CD8-positive, alpha-beta memory T cell (primary cell): ENCODE measurements around the gene DPYD. TPM values are rescaled to one million over a fixed set of nuclear protein-coding genes. Genes with fewer than 3 reads are reported as not detected.

Experiments used
- CTCF ChIA-PET: fragments of 350-600 bp; sonication (Branson Sonifier 250); formaldehyde crosslinking; loops from one replicate; lab custom pipeline; 2021; ENCODE audit warnings: antibody characterized with exemption; lab: Charles Lee
- POLR2A ChIA-PET: fragments of 350-600 bp; sonication (Branson Sonifier 250); formaldehyde crosslinking; loops from one replicate; lab custom pipeline; 2021; ENCODE audit warnings: antibody characterized with exemption; lab: Charles Lee
- DNase-seq, 5 donors: peaks; one replicate each; pipeline versions ENCODE4 v3.0.0 to v3.0.0-alpha.2; 2020 to 2022; ENCODE audit warnings: mixed read lengths in 1 of 5
- H3K27ac ChIP-seq: one replicate; pipeline ENCODE4 v1.7.0; 2013; ENCODE audit warnings: low read depth, mild to moderate bottlenecking, low read length, moderate library complexity
- H3K27me3 ChIP-seq: 2 replicates; pipeline ENCODE4 v1.7.0; 2013; ENCODE audit warnings: low read length, mild to moderate bottlenecking; ENCODE audit not compliant: insufficient read depth, poor library complexity, severe bottlenecking
- H3K36me3 ChIP-seq: 2 replicates; pipeline ENCODE4 v1.7.0; 2013; ENCODE audit warnings: mild to moderate bottlenecking, low read length, moderate library complexity; ENCODE audit not compliant: insufficient read depth
- H3K4me1 ChIP-seq: 2 replicates; pipeline ENCODE4 v1.7.0; 2013; ENCODE audit warnings: mild to moderate bottlenecking, low read length, moderate library complexity; ENCODE audit not compliant: insufficient read depth
- H3K4me3 ChIP-seq: 2 replicates; pipeline ENCODE4 v1.7.0; 2013; ENCODE audit warnings: mild to moderate bottlenecking, low read length
- H3K9me3 ChIP-seq: 2 replicates; pipeline ENCODE4 v1.7.0; 2013; ENCODE audit warnings: mild to moderate bottlenecking, low read length
- H3K27ac Mint-ChIP-seq, 8 donors: one replicate each; pipeline ENCODE4 v1.8.0; 2020 to 2021; ENCODE audit warnings: mixed read lengths in 8 of 8, mild to moderate bottlenecking in 6 of 8, inconsistent platforms in 3 of 8, moderate library complexity in 3 of 8
- H3K27me3 Mint-ChIP-seq, 2 donors: one replicate each; pipeline ENCODE4 v1.8.0; 2020 to 2021; ENCODE audit warnings: mixed read lengths in 2 of 2, mild to moderate bottlenecking in 1 of 2, moderate library complexity in 1 of 2
- H3K36me3 Mint-ChIP-seq, 3 donors: one replicate each; pipeline ENCODE4 v1.8.0; 2020 to 2021; ENCODE audit warnings: mixed read lengths in 3 of 3, inconsistent platforms in 1 of 3, mild to moderate bottlenecking in 1 of 3
- H3K4me1 Mint-ChIP-seq, 3 donors: one replicate each; pipeline ENCODE4 v1.8.0; 2020 to 2021; ENCODE audit warnings: mixed read lengths in 3 of 3, inconsistent platforms in 1 of 3, mild to moderate bottlenecking in 1 of 3
- H3K4me3 Mint-ChIP-seq, 7 donors: one replicate each; pipeline ENCODE4 v1.8.0; 2020 to 2021; ENCODE audit warnings: mixed read lengths in 7 of 7, mild to moderate bottlenecking in 6 of 7, moderate library complexity in 4 of 7, inconsistent platforms in 2 of 7
- H3K9me3 Mint-ChIP-seq, 5 donors: one replicate each; pipeline ENCODE4 v1.8.0; 2020 to 2022; ENCODE audit warnings: mixed read lengths in 5 of 5, mild to moderate bottlenecking in 3 of 5, moderate library complexity in 2 of 5, inconsistent platforms in 1 of 5
- polyA plus RNA-seq: library from polyadenylated mRNA; unstranded; fragments of 300-500 nt; fragmentation: Illumina TruSeq; gene quantifications from one replicate; pipeline ENCODE4 v1.2.3, GENCODE V29; 2021
- total RNA-seq, 2 experiments: library from RNA; stranded (reverse); gene quantifications; one replicate each; pipeline ENCODE4 v1.2.3, GENCODE V29; 2021

Gene DPYD
- total and polyA plus RNA-seq, 3 experiments from 2014 or later, result 9.6 to 43.9 (median 10.3) TPM

- no peak for DNase-seq
- Mint-ChIP-seq H3K27ac (no peak overlapping the region), H3K4me3 (no peak overlapping the region), H3K36me3 (peaks cover 13 to 17% (median 15%) of the 10 kb centered on the region in 3 donors), H3K27me3 (no peaks in the 10 kb centered on the region), H3K4me1 (peaks cover 6 to 20% (median 9%) of the 10 kb centered on the region in 3 donors), H3K9me3 (no peaks in the 10 kb centered on the region)
- ChIA-PET CTCF (no interaction called here), POLR2A (interaction anchor here (0.5 kb wide), 1 partner anchor 46 kb away, joined by 3 read pairs; no protein-coding TSS in a partner anchor)
- Histone ChIP-seq H3K27me3 (no peaks in the 10 kb centered on the region), H3K36me3 (no peaks in the 10 kb centered on the region), H3K27ac (no peak overlapping the region), H3K4me1 (no peaks in the 10 kb centered on the region), H3K4me3 (no peak overlapping the region), H3K9me3 (no peaks in the 10 kb centered on the region)
These were observed 150.5 kb downstream of the DPYD start for GRCh38 chr1:97770376-97770775.

DNA sequence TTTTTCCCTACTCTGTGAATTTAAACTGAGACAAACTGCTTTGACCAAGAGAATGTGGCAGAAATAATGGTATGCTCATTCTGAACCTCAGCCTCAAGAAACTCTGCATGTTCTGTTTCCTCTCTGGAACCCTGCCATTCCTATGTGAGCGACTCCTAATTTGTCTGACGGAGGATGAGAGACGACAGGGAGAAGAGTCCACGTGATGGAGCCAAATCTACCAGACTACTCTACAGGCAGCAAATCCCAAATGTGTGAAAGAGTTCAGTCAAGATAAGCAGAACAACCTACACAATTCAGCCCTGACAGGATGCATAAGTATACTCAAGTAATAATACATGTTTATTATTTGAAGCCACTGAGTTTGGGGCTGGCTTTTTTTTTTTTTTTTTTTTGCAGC lies 153.5 kb downstream of the DPYD start:
- no peak overlapping the region for H3K4me3 Mint-ChIP-seq
- no peaks in the 10 kb centered on the region for H3K27me3 Mint-ChIP-seq
- H3K27me3 ChIP-seq, result no peaks in the 10 kb centered on the region
- H3K27ac Mint-ChIP-seq, result no peak overlapping the region
- H3K36me3 ChIP-seq, result no peaks in the 10 kb centered on the region
- POLR2A ChIA-PET, result no interaction called here
- no peak for DNase-seq
- H3K27ac ChIP-seq, result no peak overlapping the region
- H3K4me1 Mint-ChIP-seq, result peaks cover 2 to 9% (median 4%) of the 10 kb centered on the region in 3 donors
- H3K36me3 Mint-ChIP-seq, result peaks cover 12 to 13% (median 13%) of the 10 kb centered on the region in 3 donors
- CTCF ChIA-PET, result no interaction called here
- H3K9me3 Mint-ChIP-seq, result peaks cover 0 to 3% (median under 1%) of the 10 kb centered on the region in 5 donors
- H3K4me3 ChIP-seq, result no peak overlapping the region
- no peaks in the 10 kb centered on the region for H3K4me1 ChIP-seq
- H3K9me3 ChIP-seq, result no peaks in the 10 kb centered on the region

GRCh38 chr1:97764991-97765390 lies 155.8 kb downstream of the DPYD start:
- ChIA-PET CTCF (no interaction called here), POLR2A (no interaction called here)
- no peak overlapping the region for H3K27ac ChIP-seq
- H3K4me1 ChIP-seq, result no peaks in the 10 kb centered on the region
- Mint-ChIP-seq H3K9me3 (peaks cover 0 to 6% (median 4%) of the 10 kb centered on the region in 5 donors), H3K4me1 (peaks cover 0 to 14% (median 2%) of the 10 kb centered on the region in 3 donors), H3K4me3 (no peak overlapping the region), H3K36me3 (peaks cover 21 to 33% (median 21%) of the 10 kb centered on the region in 3 donors), H3K27me3 (no peaks in the 10 kb centered on the region), H3K27ac (no peak overlapping the region)
- no peaks in the 10 kb centered on the region for H3K27me3 ChIP-seq
- no peaks in the 10 kb centered on the region for H3K36me3 ChIP-seq
- no peak overlapping the region for H3K4me3 ChIP-seq
- no peak for DNase-seq
- H3K9me3 ChIP-seq, result no peaks in the 10 kb centered on the region

DNA sequence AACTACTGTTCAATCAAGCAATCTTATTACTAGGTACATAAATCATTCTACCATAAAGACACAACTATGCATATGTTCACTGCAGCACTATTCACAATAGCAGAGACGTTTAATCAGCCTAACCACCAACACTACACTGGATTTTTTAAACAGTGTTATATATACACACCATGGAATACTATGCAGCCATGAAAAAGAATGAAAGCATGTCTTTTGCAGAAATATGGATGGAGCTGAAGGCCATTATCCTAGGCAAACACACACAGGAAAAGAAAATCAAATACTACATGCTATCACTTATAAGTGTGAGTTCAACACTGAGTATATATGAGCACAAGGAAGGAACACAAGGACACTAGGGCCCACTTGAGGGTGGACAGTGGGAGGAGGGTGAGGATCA lies 159.2 kb downstream of the DPYD start:
- Mint-ChIP-seq H3K36me3 (peaks cover 24 to 33% (median 26%) of the 10 kb centered on the region in 3 donors), H3K27ac (no peak overlapping the region), H3K9me3 (peaks cover 0 to 6% (median 4%) of the 10 kb centered on the region in 5 donors), H3K27me3 (no peaks in the 10 kb centered on the region), H3K4me3 (no peak overlapping the region), H3K4me1 (peaks cover 6 to 17% (median 8%) of the 10 kb centered on the region in 3 donors)
- Histone ChIP-seq H3K4me3 (no peak overlapping the region), H3K27me3 (no peaks in the 10 kb centered on the region), H3K36me3 (no peaks in the 10 kb centered on the region), H3K4me1 (no peaks in the 10 kb centered on the region), H3K9me3 (no peaks in the 10 kb centered on the region), H3K27ac (no peak overlapping the region)
- CTCF ChIA-PET, result no interaction called here
- POLR2A ChIA-PET, result no interaction called here
- DNase-seq, result no peak

GRCh38 chr1:97759078-97759477 lies 161.8 kb downstream of the DPYD start:
- no peaks in the 10 kb centered on the region for H3K4me1 ChIP-seq
- Mint-ChIP-seq H3K36me3 (peaks cover 20 to 27% (median 24%) of the 10 kb centered on the region in 3 donors), H3K27me3 (no peaks in the 10 kb centered on the region), H3K9me3 (peaks cover 0 to 6% (median 4%) of the 10 kb centered on the region in 5 donors), H3K4me3 (no peak overlapping the region), H3K27ac (no peak overlapping the region), H3K4me1 (peaks cover 6 to 18% (median 8%) of the 10 kb centered on the region in 3 donors)
- no peak overlapping the region for H3K4me3 ChIP-seq
- ChIA-PET POLR2A (no interaction called here), CTCF (interaction anchor here (2.0 kb wide), 1 partner anchor 296 kb away, joined by 4 read pairs; no protein-coding TSS in a partner anchor)
- no peaks in the 10 kb centered on the region for H3K9me3 ChIP-seq
- H3K27ac ChIP-seq, result no peak overlapping the region
- no peak for DNase-seq
- no peaks in the 10 kb centered on the region for H3K27me3 ChIP-seq
- H3K36me3 ChIP-seq, result no peaks in the 10 kb centered on the region

DNA sequence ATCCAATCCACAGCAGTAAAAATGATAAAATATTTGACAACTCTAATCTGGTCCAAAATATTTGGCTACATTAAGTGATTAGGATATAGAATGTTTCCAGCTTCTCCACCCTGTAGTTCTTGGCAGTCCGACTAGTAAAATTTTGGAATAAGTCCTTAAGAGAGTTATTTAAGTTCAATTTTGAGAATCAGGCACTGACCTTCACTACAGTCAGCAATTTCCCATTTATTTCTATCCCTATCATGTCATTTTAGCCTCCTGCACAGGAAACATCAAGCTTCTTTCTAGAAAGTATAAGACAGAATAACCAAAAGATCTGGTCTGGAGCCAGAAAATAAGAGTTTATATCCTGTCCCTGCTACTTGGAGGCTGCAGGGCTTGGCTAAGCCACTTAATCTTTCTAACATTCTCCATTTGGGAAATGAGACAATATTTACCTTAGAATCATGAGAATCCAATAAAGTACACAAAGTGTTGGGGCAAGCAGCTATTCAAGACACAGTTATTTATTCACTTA lies 162.2 kb downstream of the DPYD start:
- H3K4me3 Mint-ChIP-seq, result no peak overlapping the region
- H3K27me3 Mint-ChIP-seq, result no peaks in the 10 kb centered on the region
- CTCF ChIA-PET, result no interaction called here
- Histone ChIP-seq H3K27me3 (no peaks in the 10 kb centered on the region), H3K36me3 (no peaks in the 10 kb centered on the region), H3K4me1 (no peaks in the 10 kb centered on the region), H3K4me3 (no peak overlapping the region), H3K9me3 (no peaks in the 10 kb centered on the region), H3K27ac (no peak overlapping the region)
- no peak overlapping the region for H3K27ac Mint-ChIP-seq
- no peak for DNase-seq
- H3K4me1 Mint-ChIP-seq, result peaks cover 6 to 18% (median 8%) of the 10 kb centered on the region in 3 donors
- POLR2A ChIA-PET, result no interaction called here
- H3K9me3 Mint-ChIP-seq, result peaks cover 0 to 6% (median 2%) of the 10 kb centered on the region in 5 donors
- peaks cover 18 to 27% (median 24%) of the 10 kb centered on the region in 3 donors for H3K36me3 Mint-ChIP-seq

DNA sequence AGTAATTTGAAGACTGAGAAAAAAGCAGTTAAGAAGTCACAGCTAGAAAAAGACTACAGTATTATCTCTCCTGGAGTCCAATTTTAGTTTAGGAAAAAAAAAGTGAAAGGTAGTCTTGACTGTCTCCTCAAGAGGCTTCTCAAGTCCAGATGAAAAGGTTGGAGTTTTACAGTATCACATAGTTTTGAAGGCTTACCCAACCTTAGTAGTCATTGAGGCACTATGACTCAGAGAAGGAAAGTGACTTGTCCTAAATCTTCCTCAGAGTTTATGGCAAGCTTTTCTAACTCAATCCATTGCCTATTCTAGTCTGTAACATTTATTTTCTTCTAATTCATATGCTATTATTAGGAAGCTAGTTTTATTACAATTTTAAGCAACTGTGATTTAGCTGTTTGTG lies 174.9 kb downstream of the DPYD start:
- no peaks in the 10 kb centered on the region for H3K9me3 ChIP-seq
- H3K4me3 ChIP-seq, result no peak overlapping the region
- no peaks in the 10 kb centered on the region for H3K27me3 ChIP-seq
- no peak overlapping the region for H3K27ac ChIP-seq
- CTCF ChIA-PET, result no interaction called here
- H3K36me3 ChIP-seq, result no peaks in the 10 kb centered on the region
- Mint-ChIP-seq H3K4me1 (peaks cover under 1 to 11% (median 7%) of the 10 kb centered on the region in 3 donors), H3K27ac (no peak overlapping the region), H3K36me3 (peaks cover 0 to 8% (median 2%) of the 10 kb centered on the region in 3 donors), H3K9me3 (no peaks in the 10 kb centered on the region), H3K4me3 (no peak overlapping the region), H3K27me3 (no peaks in the 10 kb centered on the region)
- no peaks in the 10 kb centered on the region for H3K4me1 ChIP-seq
- POLR2A ChIA-PET, result no interaction called here
- DNase-seq, result no peak

GRCh38 chr1:97744977-97745376 lies 175.9 kb downstream of the DPYD start:
- Mint-ChIP-seq H3K4me3 (no peak overlapping the region), H3K36me3 (peaks cover 0 to 12% (median 11%) of the 10 kb centered on the region in 3 donors), H3K4me1 (peaks cover 2 to 14% (median 12%) of the 10 kb centered on the region in 3 donors), H3K27ac (no peak overlapping the region), H3K9me3 (no peaks in the 10 kb centered on the region), H3K27me3 (no peaks in the 10 kb centered on the region)
- ChIA-PET POLR2A (no interaction called here), CTCF (no interaction called here)
- DNase-seq, result no peak
- Histone ChIP-seq H3K9me3 (no peaks in the 10 kb centered on the region), H3K36me3 (no peaks in the 10 kb centered on the region), H3K27ac (no peak overlapping the region), H3K4me1 (no peaks in the 10 kb centered on the region), H3K27me3 (no peaks in the 10 kb centered on the region), H3K4me3 (no peak overlapping the region)
